Calu3 (cell line): ENCODE results near the gene UBTF. TPM values are rescaled to one million over a fixed set of nuclear protein-coding genes. Genes with fewer than 3 reads are reported as not detected.

Experiments
- BruUV-seq: library from RNA; stranded (reverse); fragments of 400-500 nt; replicated peaks from 2 replicates; lab custom pipeline; 2021; lab: Mats Ljungman, UMichigan
- CTCF ChIA-PET: fragments of 300-600 bp; sonication (Branson Sonifier 250); formaldehyde crosslinking; loops from one replicate; lab custom pipeline; 2022; ENCODE audit warnings: antibody characterized with exemption; lab: Charles Lee
- DNase-seq: peaks from one replicate; pipeline ENCODE4 v3.0.0; 2022
- H3K27ac Mint-ChIP-seq: one replicate; pipeline ENCODE4 v1.8.0; 2022; ENCODE audit warnings: mixed read lengths; ENCODE audit not compliant: unreplicated experiment
- H3K27me3 Mint-ChIP-seq: one replicate; pipeline ENCODE4 v1.8.0; 2022; ENCODE audit warnings: mixed read lengths; ENCODE audit not compliant: unreplicated experiment
- H3K36me3 Mint-ChIP-seq: one replicate; pipeline ENCODE4 v1.8.0; 2022; ENCODE audit warnings: mild to moderate bottlenecking, moderate library complexity, mixed read lengths; ENCODE audit not compliant: insufficient read depth, unreplicated experiment
- H3K4me1 Mint-ChIP-seq: one replicate; pipeline ENCODE4 v1.8.0; 2022; ENCODE audit warnings: mild to moderate bottlenecking, low read depth, mixed read lengths; ENCODE audit not compliant: unreplicated experiment
- H3K4me3 Mint-ChIP-seq: one replicate; pipeline ENCODE4 v1.8.0; 2022; ENCODE audit warnings: mild to moderate bottlenecking, low read depth, moderate library complexity, mixed read lengths; ENCODE audit not compliant: unreplicated experiment
- H3K9me3 Mint-ChIP-seq: one replicate; pipeline ENCODE4 v1.8.0; 2022; ENCODE audit warnings: low read depth, mixed read lengths; ENCODE audit not compliant: unreplicated experiment
- intact Hi-C: fragments of 100-400 bp; cut with micrococcal nuclease; formaldehyde crosslinking; loops from one replicate; pipeline ENCODE4 v1.10.0; 2022; ENCODE audit not compliant: unreplicated experiment
- total RNA-seq: library from RNA; stranded (reverse); gene quantifications from 2 replicates; pipeline ENCODE4 v1.2.3, GENCODE V29; 2022
- TF ChIP-seq, protein P1 (sequence below): fragments of 200-600 bp; IDR thresholded peaks from one replicate; pipeline ENCODE4 v1.8.0; 2022; ENCODE audit warnings: antibody characterized with exemption; ENCODE audit not compliant: unreplicated experiment

UBTF gene
- total RNA-seq, 1 experiment from 2014 or later: 92.1 TPM

GRCh38 chr17:44197107-44197506 is 22.4 kb downstream of the UBTF start:
- Mint-ChIP-seq H3K4me3 (no peak overlapping the region), H3K27me3 (no peaks in the 10 kb centered on the region), H3K9me3 (no peaks in the 10 kb centered on the region), H3K4me1 (peaks cover 27% of the 10 kb centered on the region), H3K36me3 (peaks cover 84% of the 10 kb centered on the region), H3K27ac (no peak overlapping the region)
- intact Hi-C loops: no loop called here
- no TSS peak for BruUV-seq
- TF ChIP-seq, protein P1, sequence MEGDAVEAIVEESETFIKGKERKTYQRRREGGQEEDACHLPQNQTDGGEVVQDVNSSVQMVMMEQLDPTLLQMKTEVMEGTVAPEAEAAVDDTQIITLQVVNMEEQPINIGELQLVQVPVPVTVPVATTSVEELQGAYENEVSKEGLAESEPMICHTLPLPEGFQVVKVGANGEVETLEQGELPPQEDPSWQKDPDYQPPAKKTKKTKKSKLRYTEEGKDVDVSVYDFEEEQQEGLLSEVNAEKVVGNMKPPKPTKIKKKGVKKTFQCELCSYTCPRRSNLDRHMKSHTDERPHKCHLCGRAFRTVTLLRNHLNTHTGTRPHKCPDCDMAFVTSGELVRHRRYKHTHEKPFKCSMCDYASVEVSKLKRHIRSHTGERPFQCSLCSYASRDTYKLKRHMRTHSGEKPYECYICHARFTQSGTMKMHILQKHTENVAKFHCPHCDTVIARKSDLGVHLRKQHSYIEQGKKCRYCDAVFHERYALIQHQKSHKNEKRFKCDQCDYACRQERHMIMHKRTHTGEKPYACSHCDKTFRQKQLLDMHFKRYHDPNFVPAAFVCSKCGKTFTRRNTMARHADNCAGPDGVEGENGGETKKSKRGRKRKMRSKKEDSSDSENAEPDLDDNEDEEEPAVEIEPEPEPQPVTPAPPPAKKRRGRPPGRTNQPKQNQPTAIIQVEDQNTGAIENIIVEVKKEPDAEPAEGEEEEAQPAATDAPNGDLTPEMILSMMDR: no peak
- no peak for DNase-seq
- CTCF ChIA-PET: no interaction called here

DNA sequence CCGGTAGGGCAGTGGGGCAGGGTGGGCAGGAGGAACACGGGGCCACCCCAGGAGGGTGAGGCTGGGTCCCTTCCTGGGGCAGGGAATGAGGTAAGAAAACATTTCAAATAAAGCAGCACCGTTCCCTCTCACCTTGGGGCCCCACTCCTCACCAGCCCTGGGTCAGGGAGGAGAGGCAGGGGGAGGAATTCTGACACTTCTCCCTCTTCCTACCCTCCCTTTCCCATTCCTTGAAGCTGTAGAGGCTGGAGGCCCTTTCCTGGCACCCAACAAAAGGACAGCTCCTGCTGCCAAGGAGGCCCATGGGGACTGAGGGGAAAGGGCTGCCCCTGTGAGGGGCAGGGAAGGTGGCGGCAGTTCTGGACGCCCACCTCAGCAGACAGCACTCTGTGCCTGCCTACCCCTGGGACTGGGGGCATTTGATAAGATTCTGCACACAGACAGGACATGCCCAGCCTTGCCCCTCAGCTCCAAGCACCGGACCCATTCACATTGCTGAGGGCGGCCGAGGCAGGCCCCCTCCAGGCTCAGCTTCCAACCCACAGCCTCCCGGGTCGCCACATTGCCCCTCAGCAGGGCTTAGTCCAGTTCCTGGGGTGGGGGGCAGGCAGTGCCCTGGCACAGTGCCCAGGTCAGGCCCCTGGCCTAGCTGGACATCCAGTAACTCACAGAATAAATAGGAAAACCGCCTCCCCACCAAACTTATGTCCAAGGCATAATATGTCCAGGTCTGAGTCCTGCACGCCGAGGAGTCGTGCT is 26.0 kb downstream of the UBTF start:
- Mint-ChIP-seq H3K4me3 (no peak overlapping the region), H3K36me3 (peaks cover 92% of the 10 kb centered on the region), H3K27ac (peak overlapping the region; percentile 21), H3K9me3 (no peaks in the 10 kb centered on the region), H3K27me3 (no peaks in the 10 kb centered on the region), H3K4me1 (peaks cover 18% of the 10 kb centered on the region)
- no TSS peak for BruUV-seq
- TF ChIP-seq, protein P1: no peak
- CTCF ChIA-PET: no interaction called here
- no peak for DNase-seq
- intact Hi-C loops: no loop called here

DNA sequence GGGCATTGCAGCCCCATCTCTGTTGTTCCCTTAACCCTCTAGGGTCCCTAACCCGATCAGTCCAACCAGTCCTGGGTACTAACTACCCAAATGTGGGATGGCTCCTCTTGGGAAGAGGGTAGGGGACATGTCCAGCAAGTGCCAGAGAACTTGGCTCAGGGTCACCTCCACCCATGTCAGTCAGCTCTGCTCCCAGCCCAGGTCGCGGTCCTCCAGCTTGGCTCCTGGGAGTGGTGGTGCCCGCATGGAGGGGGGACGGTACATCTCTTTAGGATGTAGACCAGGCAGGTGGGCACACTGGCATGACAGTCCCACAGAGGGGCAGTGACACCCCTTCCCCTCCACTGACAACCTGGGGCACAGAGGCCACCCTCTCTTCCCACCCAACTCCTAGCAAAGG is 26.7 kb downstream of the UBTF start:
- Mint-ChIP-seq H3K27ac (peak overlapping the region; percentile 21), H3K9me3 (no peaks in the 10 kb centered on the region), H3K4me3 (no peak overlapping the region), H3K36me3 (peaks cover 92% of the 10 kb centered on the region), H3K4me1 (peaks cover 17% of the 10 kb centered on the region), H3K27me3 (no peaks in the 10 kb centered on the region)
- DNase-seq: no peak
- BruUV-seq: no TSS peak
- intact Hi-C loops: no loop called here
- TF ChIP-seq, protein P1: no peak
- CTCF ChIA-PET: no interaction called here

DNA sequence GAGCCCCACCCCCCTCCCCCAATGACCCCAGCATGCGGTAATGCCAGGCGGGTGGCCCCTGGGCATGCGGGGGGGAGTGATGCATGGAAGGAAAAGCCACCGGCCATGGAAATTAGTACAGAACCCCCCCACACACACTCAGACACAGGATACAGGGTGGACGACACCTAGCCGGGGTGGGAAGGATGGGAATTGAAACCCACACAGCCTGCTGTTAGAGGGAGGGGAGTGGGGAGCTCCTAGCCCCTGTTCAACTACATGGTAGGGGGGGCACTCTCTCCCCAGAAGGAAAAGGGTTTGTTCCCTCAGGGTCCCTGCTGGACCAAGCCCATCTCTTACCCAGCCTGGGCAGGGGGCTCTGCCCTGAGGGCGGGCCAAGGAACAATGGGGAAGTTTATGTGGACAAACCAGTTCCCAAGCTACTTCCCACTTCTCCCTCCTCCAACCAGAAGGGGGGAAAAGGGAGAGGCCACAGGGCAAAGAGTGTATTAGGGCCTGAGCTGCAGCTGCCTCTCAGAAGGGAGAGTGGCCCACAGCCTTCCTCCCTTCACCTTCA is 27.5 kb downstream of the UBTF start:
- intact Hi-C loops: no loop called here
- Mint-ChIP-seq H3K4me3 (no peak overlapping the region), H3K36me3 (peaks cover 92% of the 10 kb centered on the region), H3K27ac (peak overlapping the region; percentile 59), H3K4me1 (peaks cover 14% of the 10 kb centered on the region), H3K27me3 (no peaks in the 10 kb centered on the region), H3K9me3 (no peaks in the 10 kb centered on the region)
- no TSS peak for BruUV-seq
- TF ChIP-seq, protein P1: no peak
- no peak for DNase-seq
- CTCF ChIA-PET: no interaction called here
